IPS-NIHi11 (cell line): ENCODE measurements around the gene TNFRSF8.

Source experiments
- DNase-seq: peaks from one replicate; pipeline ENCODE4 v3.0.0; 2012; ENCODE audit warnings: mixed read lengths, low spot score

The TNFRSF8 gene

DNA sequence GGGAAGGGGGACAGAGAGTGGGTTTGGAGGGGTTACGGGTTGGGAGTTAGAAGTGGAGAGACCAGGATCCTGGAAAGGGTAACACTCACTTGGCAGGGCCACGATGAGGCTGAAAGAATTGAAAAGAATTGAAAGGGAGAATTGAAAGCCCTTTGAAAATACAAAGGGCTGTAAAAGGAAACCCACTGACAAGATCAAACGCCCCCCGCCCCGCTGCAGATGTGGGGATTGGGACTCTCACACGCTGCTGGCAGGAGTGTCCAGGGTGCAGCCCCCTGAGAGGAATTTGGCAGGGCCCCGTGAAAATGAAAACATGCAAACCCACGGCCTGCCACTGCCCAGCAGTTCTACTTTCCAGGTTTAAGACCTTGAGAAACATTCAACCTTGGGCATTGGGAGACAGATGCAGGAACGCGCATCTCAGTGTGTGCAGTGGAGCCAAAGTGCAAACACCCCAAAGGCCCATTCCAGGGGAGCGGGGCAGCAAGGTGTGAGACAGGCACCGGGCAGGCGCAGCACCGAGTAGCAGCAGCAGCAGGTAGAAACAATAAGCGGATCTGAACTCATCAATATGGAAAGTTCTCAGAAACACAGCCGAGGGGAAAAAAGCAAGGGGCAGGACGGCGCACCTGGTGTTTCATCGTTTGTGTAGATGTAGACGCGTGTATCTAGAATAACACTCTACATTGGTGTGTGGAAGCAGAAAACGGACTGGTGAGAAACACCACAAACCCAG is 95.4 kb downstream of the TNFRSF8 start:
- no peak for DNase-seq

DNA sequence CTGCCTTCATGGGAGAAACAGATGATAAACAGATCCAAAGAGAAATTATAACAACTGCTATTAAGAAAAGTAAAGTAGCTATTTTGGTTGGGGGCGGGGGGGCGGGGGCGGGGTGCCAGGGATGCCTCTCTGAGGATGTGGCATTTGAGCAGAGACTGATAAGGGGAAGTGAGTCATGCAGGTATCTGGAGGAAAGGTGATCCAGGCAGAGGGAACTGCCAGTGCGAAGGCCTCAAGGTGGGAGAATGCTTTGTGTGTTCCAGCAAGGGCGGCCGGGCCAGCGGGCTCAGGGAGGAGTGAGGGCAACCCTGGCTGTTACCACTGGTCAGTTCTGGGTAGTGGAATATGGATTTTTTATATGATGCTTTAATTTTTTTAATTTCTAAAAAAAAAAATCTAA is 96.7 kb downstream of the TNFRSF8 start:
- no peak for DNase-seq

DNA sequence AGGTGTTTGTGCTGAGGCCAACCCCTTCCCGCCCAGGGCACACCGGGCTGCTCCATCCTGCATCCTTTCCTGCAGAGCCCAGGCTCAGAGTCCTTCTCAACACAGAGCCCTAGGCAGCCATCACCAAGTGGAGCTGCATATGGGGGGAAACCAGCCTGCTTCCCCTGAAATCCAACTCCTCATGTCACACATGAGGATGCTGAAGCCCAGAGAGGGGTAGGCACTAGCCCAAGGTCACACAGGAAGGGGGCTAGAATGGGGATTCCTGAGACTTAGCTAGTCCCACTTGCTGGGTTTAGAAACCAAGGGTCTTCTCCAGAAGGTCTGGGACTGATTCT is 98.2 kb downstream of the TNFRSF8 start:
- DNase-seq, result no peak

DNA sequence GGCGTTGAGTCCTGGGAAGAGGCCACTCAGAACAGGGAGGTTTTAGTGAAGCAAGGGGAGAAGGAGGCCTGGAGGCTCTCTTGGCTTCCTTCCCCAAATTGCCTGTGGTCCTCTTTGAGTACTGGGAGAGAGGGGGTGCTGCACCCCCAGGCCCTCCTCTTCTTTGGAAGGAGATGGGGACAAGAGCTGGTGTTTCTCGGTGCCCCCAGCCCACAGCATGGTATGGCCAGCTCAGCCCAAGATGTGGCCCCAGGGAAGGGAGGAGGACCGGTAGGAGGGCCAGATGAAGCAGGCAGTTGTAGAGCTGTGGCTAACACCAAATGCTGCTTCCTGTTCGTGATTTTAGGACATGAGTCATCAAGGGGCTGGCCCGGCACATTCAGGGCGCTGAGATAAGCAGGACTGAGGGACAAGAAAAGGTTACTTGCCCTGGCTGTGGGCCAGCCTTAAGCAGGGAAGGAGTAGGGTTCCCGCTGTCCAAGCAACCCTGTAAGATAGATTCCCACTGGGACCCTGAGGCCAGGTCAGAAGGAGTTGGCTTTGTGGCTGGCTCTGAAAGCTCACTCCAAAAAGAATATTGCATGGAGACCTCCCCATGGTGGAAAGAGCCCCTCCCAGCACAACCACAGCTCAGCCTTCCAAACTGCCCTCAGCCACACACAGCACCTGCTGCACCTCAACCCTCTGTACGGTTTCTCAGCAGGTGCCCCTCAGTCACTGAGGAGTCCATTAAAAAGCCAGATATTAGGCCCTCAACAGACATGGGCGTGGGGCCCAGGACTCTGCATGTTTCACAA is 98.8 kb downstream of the TNFRSF8 start:
- peak; percentile 52 for DNase-seq

DNA sequence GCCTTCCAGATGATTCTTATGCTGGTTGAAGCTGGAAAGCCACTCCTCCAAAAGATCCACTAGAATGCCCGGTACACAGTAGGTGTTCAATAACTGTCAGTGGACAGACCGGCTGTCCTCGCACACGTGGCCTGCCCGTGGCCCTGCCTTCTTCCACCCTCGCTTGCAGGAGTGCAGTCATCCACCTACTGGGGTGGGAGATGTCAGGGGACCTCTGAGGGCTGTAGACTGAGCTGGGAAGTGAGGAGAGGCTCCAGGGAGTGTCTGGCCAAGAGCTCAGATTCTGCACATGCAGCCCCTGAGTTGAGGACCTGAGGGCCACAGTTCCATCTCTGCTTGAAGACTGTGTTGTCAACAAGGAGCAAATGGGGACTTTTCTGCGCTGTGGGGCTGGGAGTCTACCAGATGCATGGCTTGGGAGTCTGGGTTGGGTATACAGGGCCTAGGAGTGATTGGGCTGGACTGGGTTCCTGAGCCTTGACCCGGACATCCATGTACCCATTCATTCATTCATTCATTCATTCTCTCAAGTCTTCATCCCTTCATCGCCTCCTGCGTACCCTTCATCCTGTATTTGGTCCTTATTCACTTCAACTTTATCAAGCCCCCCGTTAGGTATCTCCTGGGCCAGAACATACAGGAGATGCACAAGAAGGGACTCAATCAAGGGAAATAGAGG is 99.5 kb downstream of the TNFRSF8 start:
- no peak for DNase-seq

DNA sequence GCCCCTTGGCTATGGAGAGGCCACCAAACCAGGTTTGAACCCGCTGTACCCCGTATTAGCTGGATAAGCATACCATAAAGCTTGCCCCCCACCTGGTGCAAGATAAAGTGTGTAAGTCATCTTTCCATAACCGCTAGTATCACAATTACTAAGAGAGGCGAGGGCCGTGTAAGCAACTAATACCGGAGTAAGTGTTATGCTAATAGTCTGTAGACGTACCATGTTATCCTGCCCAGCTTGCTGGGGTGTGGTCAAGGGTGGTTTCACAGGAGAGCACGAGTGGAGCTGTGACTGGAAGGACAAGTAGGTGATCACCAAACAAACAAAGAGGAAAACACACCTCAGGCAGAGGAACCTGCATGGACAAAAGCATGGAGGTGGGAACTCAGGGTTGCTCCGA is 100.1 kb downstream of the TNFRSF8 start:
- DNase-seq, result no peak

DNA sequence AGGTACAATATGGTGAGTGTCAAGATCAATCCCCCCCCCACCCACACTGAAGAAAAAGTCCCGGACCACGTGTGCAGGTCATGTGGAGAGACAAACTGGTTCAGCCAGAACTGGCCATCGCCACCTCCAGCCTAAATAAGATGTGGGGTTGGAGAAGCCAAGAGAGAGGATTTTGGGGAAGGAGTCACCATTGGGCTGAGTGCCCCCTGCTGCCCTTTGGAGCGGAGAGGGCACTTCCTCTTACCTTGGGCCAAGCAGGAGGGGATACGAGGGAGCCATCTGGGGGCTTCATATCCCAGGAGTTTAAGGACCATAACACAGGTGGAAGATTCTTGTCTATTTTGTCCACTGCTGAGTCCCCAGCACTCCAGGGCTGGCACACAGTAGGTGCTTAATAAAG is 101.1 kb downstream of the TNFRSF8 start:
- DNase-seq, result no peak

DNA sequence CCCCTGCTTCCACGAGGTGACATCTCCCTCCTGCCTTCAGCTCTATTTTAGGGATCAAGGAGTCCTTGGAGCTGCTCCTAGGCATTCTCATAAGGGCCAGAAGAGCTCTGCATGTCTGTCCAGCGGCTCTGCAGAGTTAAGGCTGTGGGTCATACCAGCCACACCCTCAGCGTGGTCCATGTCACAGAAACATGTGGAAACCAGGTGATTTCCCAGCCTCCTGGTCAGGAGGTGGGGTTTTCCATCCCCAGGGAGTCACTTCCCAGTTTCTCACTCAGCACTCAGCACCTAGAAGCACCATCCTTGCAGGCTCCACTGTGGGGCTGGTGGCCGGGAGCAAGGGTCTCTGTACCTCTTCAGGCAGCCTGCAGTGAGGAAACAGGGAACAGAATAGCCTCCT is 102.2 kb downstream of the TNFRSF8 start:
- no peak for DNase-seq

DNA sequence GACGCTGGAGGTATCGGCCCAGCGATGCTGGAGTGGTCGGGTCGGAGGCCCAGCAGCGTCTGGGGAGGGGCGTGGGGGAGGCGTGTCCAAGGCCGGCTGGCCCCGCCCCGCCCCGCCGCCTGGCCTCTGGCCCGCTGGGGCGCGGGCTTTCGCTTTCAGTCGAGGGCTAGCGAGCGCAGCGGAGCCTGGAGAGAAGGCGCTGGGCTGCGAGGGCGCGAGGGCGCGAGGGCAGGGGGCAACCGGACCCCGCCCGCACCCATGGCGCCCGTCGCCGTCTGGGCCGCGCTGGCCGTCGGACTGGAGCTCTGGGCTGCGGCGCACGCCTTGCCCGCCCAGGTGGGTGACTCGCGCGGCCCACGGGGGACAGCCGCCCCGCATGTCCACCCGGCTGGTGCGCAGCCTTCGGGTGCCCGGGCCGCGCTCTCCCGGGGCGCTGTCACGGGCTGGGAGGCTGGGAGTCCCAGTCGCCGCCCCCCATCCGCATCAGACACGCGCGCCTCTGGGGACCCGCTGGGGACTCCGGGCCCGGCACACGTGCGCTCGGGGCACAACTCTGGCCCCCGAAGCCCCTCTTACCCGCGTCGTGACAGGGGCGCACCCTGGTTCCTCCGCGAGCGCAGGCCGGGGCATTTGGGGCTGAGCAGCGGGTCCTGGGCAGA is 103.9 kb downstream of the TNFRSF8 start, which contains the start of gene TNFRSF1B:
Gene TNFRSF1B (plus strand): TSS at position 158 of the 659 bp plus-strand sequence. CDS start 101 bp downstream, at position 259.
- DNase-seq, result peak; percentile 96

DNA sequence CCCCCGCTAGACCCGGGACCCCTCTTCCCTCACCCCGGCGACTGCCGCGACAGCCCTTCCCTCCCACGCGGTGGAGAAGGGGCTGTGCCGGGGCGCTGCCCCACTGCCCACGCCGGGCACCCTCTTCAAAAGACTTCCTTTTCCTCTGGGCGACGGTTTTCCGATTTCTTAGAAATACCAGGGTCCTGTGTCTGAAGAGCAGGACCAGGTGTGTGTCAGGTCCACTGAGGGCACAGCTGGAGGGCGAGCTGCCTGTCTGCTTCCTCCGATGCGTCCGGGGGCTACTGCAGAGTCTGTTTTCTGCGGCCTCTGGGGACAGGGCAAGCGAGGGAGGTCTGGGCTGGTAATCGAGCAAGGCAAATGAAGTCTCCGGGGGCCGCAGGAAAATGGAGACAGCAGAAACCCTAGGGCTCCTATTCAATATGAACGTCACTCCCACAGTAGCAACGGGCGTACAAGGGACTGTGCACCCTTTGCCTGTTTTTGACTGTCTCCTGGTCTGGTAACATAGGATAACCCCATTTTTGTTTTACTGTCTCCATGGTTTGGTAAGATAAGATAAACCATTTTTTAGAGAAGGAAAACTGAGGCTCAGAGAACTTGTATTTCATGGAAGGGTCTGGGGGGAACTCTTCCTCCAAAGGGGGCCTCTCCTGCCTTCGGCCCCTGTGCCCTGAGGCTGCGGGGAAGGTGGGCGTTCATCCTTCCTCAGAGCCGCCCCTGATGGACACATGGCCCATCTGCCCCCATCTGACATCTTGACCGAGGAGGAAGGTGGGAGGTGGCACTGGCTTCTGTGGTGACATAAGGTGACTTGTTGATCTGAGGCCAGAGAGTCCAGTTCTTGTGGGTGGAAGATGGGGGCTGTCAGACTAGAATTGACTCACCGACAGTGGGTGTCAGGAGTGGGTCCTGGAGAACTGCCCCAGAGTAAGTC is 104.7 kb downstream of the TNFRSF8 start:
- DNase-seq, result no peak

DNA sequence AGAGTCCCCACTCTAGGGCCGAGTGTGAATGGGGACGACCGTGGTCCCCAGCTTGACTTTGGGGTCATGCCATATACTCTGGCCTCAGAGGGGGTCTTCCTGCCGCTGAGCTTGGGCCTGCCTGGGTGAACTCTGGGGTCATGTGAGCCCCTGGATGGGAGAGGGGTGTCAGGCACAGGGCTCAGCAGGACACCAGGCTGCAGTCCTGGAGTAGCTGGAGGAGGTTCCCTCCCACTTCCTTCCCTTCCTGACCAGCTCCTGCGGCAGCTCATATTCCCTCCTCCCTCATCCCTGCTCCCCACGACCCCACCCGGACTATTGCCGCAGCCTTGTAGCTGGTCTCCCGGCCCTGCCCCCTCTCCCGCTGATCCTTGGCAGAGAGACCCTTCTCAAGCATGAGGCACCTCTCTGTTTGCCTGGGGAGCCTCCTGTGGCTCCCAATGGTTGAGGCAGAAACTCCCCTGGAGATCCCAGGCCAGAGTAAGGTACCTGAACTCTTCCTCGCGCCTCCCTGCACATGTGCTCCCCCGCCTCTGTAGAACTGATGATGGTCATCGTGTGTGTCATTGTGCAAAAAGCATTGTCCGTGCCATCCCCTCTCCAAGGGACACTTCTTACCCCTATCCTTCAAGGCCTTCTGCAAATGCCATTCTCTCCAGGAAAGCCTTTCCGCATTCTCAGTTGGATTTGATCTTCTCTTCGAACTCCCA is 105.5 kb downstream of the TNFRSF8 start:
- DNase-seq, result no peak

DNA sequence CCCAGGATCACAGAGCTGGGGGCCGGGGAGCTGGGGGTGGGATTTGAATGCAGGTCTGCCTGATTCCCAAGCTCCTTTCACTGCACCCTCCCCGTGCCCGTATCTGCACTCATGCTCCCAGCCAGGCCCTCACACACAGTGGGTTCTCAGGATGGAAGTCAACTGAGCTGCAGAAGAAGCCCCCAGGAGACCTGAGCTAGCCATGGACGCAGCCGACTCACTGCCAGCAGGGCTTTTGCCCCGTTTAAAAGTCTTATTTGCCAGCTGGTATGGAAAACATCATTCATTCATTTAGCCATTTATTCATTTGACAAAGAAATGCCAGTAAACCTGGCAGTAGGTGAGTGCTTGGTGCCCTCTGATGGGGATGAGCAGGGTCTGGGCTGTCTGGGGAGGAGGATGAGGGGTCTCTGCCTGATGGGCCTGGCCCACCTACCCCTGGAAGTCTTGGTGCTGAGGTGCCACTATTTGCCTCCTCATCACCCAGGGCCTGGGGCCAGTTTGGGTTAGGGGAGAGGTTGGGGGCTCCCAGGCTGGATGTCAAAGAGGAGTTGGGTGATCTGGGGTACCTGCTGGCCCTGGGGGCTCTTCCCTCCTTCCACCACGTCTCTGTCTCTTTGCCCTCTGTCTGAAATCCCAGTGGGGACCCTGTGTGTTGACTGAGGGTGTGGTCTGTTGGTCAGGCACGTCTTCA is 106.5 kb downstream of the TNFRSF8 start:
- no peak for DNase-seq

DNA sequence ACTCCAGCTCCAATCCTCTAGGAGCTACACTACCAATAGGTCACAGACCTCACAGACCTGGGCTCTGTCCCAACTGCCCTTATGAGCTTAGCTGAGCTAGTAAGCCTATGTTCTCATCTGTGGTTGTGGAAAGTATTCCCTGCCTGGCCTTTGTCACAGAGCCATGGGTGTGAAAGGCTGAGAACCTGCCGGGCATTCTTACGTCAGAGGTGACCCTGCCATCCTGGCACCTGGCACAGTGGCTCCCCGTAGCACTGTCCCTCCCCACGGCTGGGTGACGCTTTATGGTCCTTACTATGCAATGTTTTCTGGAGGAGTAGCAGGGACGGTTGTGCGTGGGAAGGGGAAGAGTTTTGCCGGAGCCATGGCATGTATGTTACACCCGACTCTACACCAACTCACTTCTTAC is 107.2 kb downstream of the TNFRSF8 start:
- no peak for DNase-seq

DNA sequence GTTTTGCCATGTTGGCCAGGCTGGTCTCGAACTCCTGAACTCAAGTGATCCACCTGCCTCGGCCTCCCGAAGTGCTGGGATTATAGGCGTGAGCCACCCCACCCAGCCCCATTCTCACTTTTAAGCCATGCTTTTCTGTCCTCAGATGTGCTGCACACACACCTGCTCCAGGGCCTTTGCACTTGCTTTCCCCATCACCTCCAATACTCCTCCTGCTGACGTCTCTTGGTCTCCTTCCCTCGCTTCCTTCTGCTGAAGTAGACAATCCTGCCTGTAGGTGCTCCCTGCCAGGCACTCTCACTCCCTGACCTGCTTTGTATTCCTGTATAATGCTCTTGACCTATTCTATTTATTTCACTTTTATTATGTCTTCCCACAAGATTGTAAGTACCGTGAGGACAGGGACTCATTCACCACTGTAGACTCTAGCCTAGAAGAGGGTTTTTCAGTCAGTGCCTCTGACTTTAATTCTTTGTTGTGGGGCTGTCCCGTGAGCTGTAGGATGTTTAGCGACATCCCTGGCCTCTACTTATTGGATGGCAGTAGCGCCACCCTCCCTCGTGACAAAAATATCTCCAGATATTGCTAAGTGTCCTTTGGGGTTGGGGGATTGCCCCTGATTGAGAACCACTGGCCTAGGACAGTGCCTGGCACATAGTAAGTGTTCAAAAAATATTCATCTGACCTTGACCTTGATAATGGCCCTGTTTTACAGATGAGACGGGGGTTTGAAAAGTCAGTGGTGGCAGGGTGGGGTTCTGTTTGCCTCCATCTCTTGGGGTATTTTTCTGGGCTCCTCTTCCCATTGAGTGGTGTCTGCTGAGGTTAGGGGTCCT is 108.3 kb downstream of the TNFRSF8 start:
- DNase-seq, result no peak

DNA sequence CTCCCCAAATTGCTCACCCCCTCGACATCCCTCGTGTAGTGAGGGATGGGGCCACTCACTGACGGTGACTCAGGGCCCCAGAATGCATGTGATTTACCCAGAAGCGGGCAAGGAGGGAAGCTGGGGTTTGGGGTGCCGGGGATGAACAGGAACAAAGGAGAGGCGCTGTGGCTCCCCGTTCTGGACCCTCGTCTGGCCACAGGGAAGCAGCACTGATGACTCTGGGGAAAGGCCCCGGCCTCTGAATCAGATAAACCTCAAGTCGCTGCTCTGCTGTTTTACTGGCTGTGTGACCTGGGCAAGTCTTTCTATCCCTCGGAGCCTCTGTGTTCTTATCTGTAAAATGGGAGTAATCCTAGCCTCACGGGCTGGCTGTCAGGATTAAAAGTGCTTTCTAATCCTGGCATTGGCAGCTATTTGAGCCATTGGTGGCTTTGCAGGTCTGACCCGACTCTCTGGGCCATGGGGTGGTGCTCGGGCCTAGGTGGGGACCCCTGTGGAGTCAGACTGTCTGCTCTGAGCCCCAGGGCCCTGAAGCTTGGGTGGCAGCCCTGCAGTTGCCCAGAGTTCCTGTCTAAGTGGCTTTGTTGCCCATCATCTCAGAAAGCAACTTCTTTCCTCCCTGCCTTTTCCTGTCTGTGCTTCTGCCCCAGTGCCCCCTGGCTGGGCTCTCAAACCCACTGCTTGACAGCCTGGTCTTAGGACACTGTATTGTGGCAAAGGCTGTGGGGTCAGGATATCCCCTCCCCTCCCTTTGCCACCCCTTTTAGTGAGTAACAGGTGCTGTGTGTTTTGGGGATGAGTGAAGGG is 109.1 kb downstream of the TNFRSF8 start:
- DNase-seq, result no peak

DNA sequence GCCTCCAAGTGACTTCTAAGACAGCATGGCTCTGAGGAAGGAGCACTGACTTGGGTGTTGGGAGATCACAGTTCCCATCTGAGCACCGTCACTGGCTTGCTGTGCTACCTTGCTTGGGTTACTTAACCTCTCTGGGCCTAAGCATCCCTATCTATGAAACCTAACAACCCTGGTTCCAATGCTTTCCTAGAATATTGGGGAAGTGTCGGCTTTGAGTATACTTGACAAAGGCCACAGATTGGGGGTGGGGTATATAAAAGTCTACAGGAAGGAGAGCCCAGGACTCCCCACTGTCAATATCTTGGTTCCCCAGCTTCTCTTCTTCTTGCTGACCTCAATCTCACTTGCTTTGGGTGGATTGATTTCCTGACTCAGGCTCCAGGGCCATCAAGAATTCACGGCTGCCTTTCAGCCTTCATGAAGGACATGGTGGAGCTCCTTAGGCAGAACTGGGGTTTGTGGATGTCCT is 110.0 kb downstream of the TNFRSF8 start:
- DNase-seq, result no peak

DNA sequence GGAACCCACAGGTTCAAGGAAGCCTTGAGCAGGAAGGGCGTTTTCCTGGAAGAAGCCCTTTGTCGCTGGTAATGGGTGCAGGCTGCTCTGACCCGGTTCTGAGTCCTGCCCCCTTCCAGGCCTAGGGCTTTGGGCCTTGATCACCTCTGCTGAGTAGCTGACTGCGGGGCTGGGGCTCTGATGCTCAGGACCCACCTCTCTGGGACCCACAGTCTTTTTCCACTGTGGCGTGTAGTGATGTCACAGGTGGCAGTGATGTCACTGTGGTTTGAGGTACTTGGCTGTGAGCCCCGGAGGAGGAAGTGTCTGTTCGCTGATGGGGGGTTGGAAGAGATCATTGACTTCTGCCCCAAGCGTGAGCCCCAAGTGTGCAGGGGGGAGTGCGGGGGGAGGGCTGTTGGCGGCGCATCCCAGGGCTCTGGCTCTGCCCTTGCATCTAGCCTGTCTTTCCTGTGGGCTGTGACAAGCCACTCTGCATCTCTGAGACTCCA is 110.6 kb downstream of the TNFRSF8 start:
- no peak for DNase-seq
